Measurements from ENCODE around the gene NKAIN2. TPM values are rescaled to one million over a fixed set of nuclear protein-coding genes. Genes with fewer than 3 reads are reported as not detected.

Gene NKAIN2
- total RNA-seq, 1 donor from 2014 or later: not detected

- ATAC-seq (no peak), DNase-seq (no peak)
- Histone ChIP-seq H3K4me1 (no peaks in the 10 kb centered on the region), H3K9me3 (no peaks in the 10 kb centered on the region), H3K27ac (no peak overlapping the region), H3K4me3 (no peak overlapping the region), H3K27me3 (no peaks in the 10 kb centered on the region), H3K36me3 (no peaks in the 10 kb centered on the region)
- TF ChIP-seq, protein P1, sequence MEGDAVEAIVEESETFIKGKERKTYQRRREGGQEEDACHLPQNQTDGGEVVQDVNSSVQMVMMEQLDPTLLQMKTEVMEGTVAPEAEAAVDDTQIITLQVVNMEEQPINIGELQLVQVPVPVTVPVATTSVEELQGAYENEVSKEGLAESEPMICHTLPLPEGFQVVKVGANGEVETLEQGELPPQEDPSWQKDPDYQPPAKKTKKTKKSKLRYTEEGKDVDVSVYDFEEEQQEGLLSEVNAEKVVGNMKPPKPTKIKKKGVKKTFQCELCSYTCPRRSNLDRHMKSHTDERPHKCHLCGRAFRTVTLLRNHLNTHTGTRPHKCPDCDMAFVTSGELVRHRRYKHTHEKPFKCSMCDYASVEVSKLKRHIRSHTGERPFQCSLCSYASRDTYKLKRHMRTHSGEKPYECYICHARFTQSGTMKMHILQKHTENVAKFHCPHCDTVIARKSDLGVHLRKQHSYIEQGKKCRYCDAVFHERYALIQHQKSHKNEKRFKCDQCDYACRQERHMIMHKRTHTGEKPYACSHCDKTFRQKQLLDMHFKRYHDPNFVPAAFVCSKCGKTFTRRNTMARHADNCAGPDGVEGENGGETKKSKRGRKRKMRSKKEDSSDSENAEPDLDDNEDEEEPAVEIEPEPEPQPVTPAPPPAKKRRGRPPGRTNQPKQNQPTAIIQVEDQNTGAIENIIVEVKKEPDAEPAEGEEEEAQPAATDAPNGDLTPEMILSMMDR (IDR thresholded peaks at IDR 0.05): no peak
- intact Hi-C loops (cut with DNase I): no loop called here
Measured at GRCh38 chr6:123895806-123896205, 92.1 kb downstream of the NKAIN2 start.

DNA sequence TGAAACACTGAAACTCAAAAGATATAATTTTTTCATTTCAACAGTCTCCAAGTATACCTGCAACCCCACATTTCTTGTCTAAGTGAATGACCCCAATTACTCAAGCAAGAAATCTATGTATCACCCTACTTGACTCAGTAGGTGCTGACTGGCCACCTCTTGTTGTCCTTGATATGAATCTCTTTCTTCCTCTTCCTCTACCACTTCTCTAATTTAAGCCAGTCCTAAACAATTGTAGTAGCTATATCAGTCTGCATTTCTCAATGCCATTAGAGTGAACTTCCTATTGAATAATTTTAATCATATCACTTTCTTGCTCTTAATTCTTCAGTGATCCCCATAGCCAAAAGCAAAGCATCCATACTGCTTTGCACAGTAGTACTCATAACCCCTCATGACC, 93.2 kb downstream of the NKAIN2 start:
- no peaks in the 10 kb centered on the region for H3K9me3 ChIP-seq
- TF ChIP-seq, protein P1 (IDR thresholded peaks at IDR 0.05): no peak

GRCh38 chr6:123897965-123898364, 94.3 kb downstream of the NKAIN2 start:
- H3K4me1 ChIP-seq: no peaks in the 10 kb centered on the region
- H3K4me3 ChIP-seq: no peak overlapping the region
- TF ChIP-seq, protein P1 (IDR thresholded peaks at IDR 0.05): no peak
- no peak overlapping the region for H3K27ac ChIP-seq
- intact Hi-C loops (cut with DNase I): no loop called here
- H3K27me3 ChIP-seq: no peaks in the 10 kb centered on the region
- DNase-seq: no peak
- H3K36me3 ChIP-seq: no peaks in the 10 kb centered on the region
- no peaks in the 10 kb centered on the region for H3K9me3 ChIP-seq
- no peak for ATAC-seq

More for the DNA sequence above, 93.2 kb downstream of the NKAIN2 start:
- Histone ChIP-seq H3K36me3 (no peaks in the 10 kb centered on the region), H3K27me3 (no peaks in the 10 kb centered on the region), H3K4me1 (no peaks in the 10 kb centered on the region), H3K4me3 (no peak overlapping the region), H3K27ac (no peak overlapping the region)
- intact Hi-C loops (cut with DNase I): no loop called here
- ATAC-seq: no peak
- DNase-seq: no peak

DNA sequence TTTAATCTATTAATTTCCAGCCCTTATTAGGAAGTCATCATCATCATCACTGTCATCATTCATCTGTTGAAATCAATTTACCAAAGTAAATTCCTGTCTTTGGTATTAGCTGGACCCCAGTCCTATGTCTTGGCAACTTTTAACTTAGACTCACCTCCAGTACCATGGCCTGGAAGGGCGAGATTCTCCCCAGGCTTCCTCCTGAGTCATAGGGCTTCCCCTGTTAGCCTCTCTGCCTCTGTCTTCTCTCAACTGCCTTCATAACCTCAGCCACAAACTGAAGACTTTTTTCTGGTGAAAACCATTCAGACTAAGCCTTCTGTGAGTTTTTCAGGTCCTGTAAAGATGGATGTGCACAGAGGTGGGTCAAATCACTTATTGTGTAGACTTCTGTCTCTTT, 95.0 kb downstream of the NKAIN2 start:
- intact Hi-C loops (cut with DNase I): no loop called here
- H3K36me3 ChIP-seq: no peaks in the 10 kb centered on the region
- H3K4me1 ChIP-seq: no peaks in the 10 kb centered on the region
- DNase-seq (no peak), ATAC-seq (no peak)
- TF ChIP-seq, protein P1 (IDR thresholded peaks at IDR 0.05): no peak
- no peak overlapping the region for H3K27ac ChIP-seq
- H3K27me3 ChIP-seq: no peaks in the 10 kb centered on the region
- no peak overlapping the region for H3K4me3 ChIP-seq
- no peaks in the 10 kb centered on the region for H3K9me3 ChIP-seq

- DNase-seq: no peak
- no peaks in the 10 kb centered on the region for H3K36me3 ChIP-seq
- no peak overlapping the region for H3K27ac ChIP-seq
- TF ChIP-seq, protein P1 (IDR thresholded peaks at IDR 0.05): no peak
- H3K27me3 ChIP-seq: no peaks in the 10 kb centered on the region
- H3K4me3 ChIP-seq: no peak overlapping the region
- intact Hi-C loops (cut with DNase I): no loop called here
- no peaks in the 10 kb centered on the region for H3K9me3 ChIP-seq
- no peaks in the 10 kb centered on the region for H3K4me1 ChIP-seq
- peak; percentile 15 for ATAC-seq
Measured at GRCh38 chr6:123899745-123900144, 96.1 kb downstream of the NKAIN2 start.

DNA sequence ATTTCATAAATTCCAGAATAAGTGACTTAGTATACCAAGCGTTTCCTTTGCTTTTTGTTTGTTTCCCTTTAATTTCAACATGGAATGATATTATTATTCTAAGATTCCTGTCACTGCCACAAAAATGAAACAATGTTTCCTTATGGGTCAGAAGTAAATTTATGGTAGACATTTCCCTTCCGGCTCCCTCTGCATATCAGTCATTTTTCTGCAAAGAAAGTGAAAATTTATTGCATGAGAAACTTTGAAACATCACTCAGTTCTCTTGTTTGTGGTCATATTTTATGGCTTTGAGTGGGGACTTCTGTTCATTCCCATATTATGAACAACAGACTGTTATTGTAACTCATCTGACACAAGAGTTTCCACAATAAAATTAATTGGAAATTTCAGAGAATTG, 97.8 kb downstream of the NKAIN2 start:
- H3K4me1 ChIP-seq: no peaks in the 10 kb centered on the region
- TF ChIP-seq, protein P1 (IDR thresholded peaks at IDR 0.05): no peak
- H3K4me3 ChIP-seq: no peak overlapping the region
- H3K9me3 ChIP-seq: no peaks in the 10 kb centered on the region
- no peak overlapping the region for H3K27ac ChIP-seq
- intact Hi-C loops (cut with DNase I): no loop called here
- DNase-seq: no peak
- H3K36me3 ChIP-seq: no peaks in the 10 kb centered on the region
- H3K27me3 ChIP-seq: no peaks in the 10 kb centered on the region
- ATAC-seq: no peak
